BLaER1 treated with 17β-estradiol and CSF1 and Interleukin-3, amounts not matched to agents 10 nM and 100 nM (cell line): ENCODE measurements around the gene LRRC10.
"Not testable (repeated sequence)": the region's sequence is repeated elsewhere in the genome, so short reads cannot be mapped to it uniquely, and the experiment has no call there.

Source experiments
- H3K27ac ChIP-seq, 11 experiments: shearing (Covaris generic); formaldehyde crosslinking; 2 replicates each; pipeline ENCODE4 v1.8.1; 2022
- H3K27me3 ChIP-seq, 11 experiments: shearing (Covaris generic); formaldehyde crosslinking; 2 replicates each; pipeline ENCODE4 v1.8.1; 2022
- H3K36me3 ChIP-seq, 11 experiments: shearing (Covaris generic); formaldehyde crosslinking; 2 replicates each; pipeline ENCODE4 v1.8.1; 2022
- H3K4me1 ChIP-seq, 10 experiments: shearing (Covaris generic); formaldehyde crosslinking; 2 replicates each; pipeline ENCODE4 v1.8.1; 2022
- H3K4me2 ChIP-seq, 11 experiments: shearing (Covaris generic); formaldehyde crosslinking; 2 replicates each; pipeline ENCODE4 v1.8.1; 2022
- H3K4me3 ChIP-seq, 10 experiments: shearing (Covaris generic); formaldehyde crosslinking; 2 replicates each; pipeline ENCODE4 v1.8.1; 2022
- H3K9ac ChIP-seq, 11 experiments: shearing (Covaris generic); formaldehyde crosslinking; 2 replicates each; pipeline ENCODE4 v1.8.1; 2022
- H3K9me3 ChIP-seq, 11 experiments: shearing (Covaris generic); formaldehyde crosslinking; replicated peaks in 1 of 11; 2 replicates each; pipeline ENCODE4 v1.8.1; 2022
- H4K20me1 ChIP-seq, 11 experiments: shearing (Covaris generic); formaldehyde crosslinking; 2 replicates each; pipeline ENCODE4 v1.8.1; 2022
- Cebpa-rat ChIP-seq, 11 experiments: shearing (Covaris generic); IDR thresholded peaks; 2 replicates each; pipeline ENCODE4 v1.8.1; 2022

The LRRC10 gene

GRCh38 chr12:69621551-69621950, 10.8 kb upstream of the LRRC10 start:
- no peak overlapping the region for H3K4me3 ChIP-seq
- no peaks in the 10 kb centered on the region for H3K27me3 ChIP-seq

GRCh38 chr12:69620921-69621320, 10.2 kb upstream of the LRRC10 start:
- Histone ChIP-seq H3K9ac (no peak overlapping the region), H3K36me3 (no peaks in the 10 kb centered on the region), H3K4me2 (no peak overlapping the region), H3K4me3 (no peak overlapping the region), H3K27ac (no peak overlapping the region), H3K9me3 (peaks cover 0 to 3% (median 0%) of the 10 kb centered on the region in 11 experiments; a peak in 4 of 22 replicates), H3K4me1 (peaks cover 0 to 6% (median 4%) of the 10 kb centered on the region in 10 experiments; a peak in 7 of 20 replicates), H3K27me3 (no peaks in the 10 kb centered on the region), H4K20me1 (no peaks in the 10 kb centered on the region)
- no peak for TF ChIP-seq Cebpa-rat (IDR thresholded peaks at IDR 0.05)

More at GRCh38 chr12:69621551-69621950, 10.8 kb upstream of the LRRC10 start:
- Histone ChIP-seq H3K4me2 (no peak overlapping the region), H3K27ac (no peak overlapping the region), H3K36me3 (no peaks in the 10 kb centered on the region), H3K9me3 (no peaks in the 10 kb centered on the region), H3K9ac (no peak overlapping the region), H3K4me1 (no peaks in the 10 kb centered on the region), H4K20me1 (no peaks in the 10 kb centered on the region)
- no peak for TF ChIP-seq Cebpa-rat (IDR thresholded peaks at IDR 0.05)

- no peaks in the 10 kb centered on the region for H4K20me1 ChIP-seq
- H3K27ac ChIP-seq = no peak overlapping the region
- H3K4me1 ChIP-seq = peaks cover 0 to 8% (median 7%) of the 10 kb centered on the region in 10 experiments; a peak in 7 of 20 replicates
- TF ChIP-seq Cebpa-rat (IDR thresholded peaks at IDR 0.05) = no peak
- H3K9ac ChIP-seq = no peak overlapping the region
- no peak overlapping the region for H3K4me2 ChIP-seq
- no peaks in the 10 kb centered on the region for H3K36me3 ChIP-seq
- no peaks in the 10 kb centered on the region for H3K27me3 ChIP-seq
- no peak overlapping the region for H3K4me3 ChIP-seq
- peaks cover 0 to 11% (median 0%) of the 10 kb centered on the region in 11 experiments; a peak in 9 of 22 replicates for H3K9me3 ChIP-seq
Measured at GRCh38 chr12:69620077-69620476, 9.4 kb upstream of the LRRC10 start.

- TF ChIP-seq Cebpa-rat (IDR thresholded peaks at IDR 0.05) = no peak
- H3K4me2 ChIP-seq = no peak overlapping the region
- no peaks in the 10 kb centered on the region for H3K27me3 ChIP-seq
- H4K20me1 ChIP-seq = no peaks in the 10 kb centered on the region
- H3K4me3 ChIP-seq = no peak overlapping the region
- H3K27ac ChIP-seq = no peak overlapping the region
- H3K36me3 ChIP-seq = no peaks in the 10 kb centered on the region
- H3K4me1 ChIP-seq = peaks cover 0 to 8% (median 7%) of the 10 kb centered on the region in 10 experiments; a peak in 7 of 20 replicates
- H3K9ac ChIP-seq = no peak overlapping the region
- H3K9me3 ChIP-seq = peaks cover 0 to 18% (median 0%) of the 10 kb centered on the region in 11 experiments; a peak in 9 of 22 replicates
Measured at GRCh38 chr12:69619050-69619449, 8.3 kb upstream of the LRRC10 start.

GRCh38 chr12:69616025-69616424, 5.3 kb upstream of the LRRC10 start:
- Histone ChIP-seq H3K4me2 (peak overlapping the region in 8 of 11 experiments; percentile 19 to 48 (median 26); a peak in 13 of 22 replicates), H4K20me1 (no peaks in the 10 kb centered on the region), H3K9ac (no peak overlapping the region), H3K4me1 (peaks cover 0 to 8% (median 7%) of the 10 kb centered on the region in 10 experiments; a peak in 7 of 20 replicates), H3K27me3 (no peaks in the 10 kb centered on the region), H3K27ac (peak overlapping the region in 3 of 11 experiments; percentile 12 to 19 (median 18); a peak in 4 of 22 replicates), H3K36me3 (no peaks in the 10 kb centered on the region), H3K4me3 (no peak overlapping the region), H3K9me3 (peaks cover 0 to 18% (median 0%) of the 10 kb centered on the region in 11 experiments; a peak in 9 of 22 replicates)
- TF ChIP-seq Cebpa-rat (IDR thresholded peaks at IDR 0.05) = no peak

- H3K4me2 ChIP-seq = no peak overlapping the region
Measured at GRCh38 chr12:69613351-69613750, 2.6 kb upstream of the LRRC10 start.

GRCh38 chr12:69610126-69610525, 581 bp downstream of the LRRC10 start:
- no peak overlapping the region for H3K4me2 ChIP-seq
- H3K27me3 ChIP-seq = no peaks in the 10 kb centered on the region
- 0 out of 22 replicates have a peak, but pooled peaks cover 0 to under 1% (median 0%) of the 10 kb centered on the region in 11 experiments for H4K20me1 ChIP-seq
- no peak overlapping the region for H3K4me3 ChIP-seq
- H3K36me3 ChIP-seq = no peaks in the 10 kb centered on the region
- TF ChIP-seq Cebpa-rat (IDR thresholded peaks at IDR 0.05) = no peak
- H3K9me3 ChIP-seq = peaks cover 0 to 7% (median 0%) of the 10 kb centered on the region in 11 experiments; a peak in 9 of 22 replicates
- H3K9ac ChIP-seq = no peak overlapping the region
- peaks cover 0 to 19% (median 15%) of the 10 kb centered on the region in 10 experiments; a peak in 16 of 20 replicates for H3K4me1 ChIP-seq
- no peak overlapping the region for H3K27ac ChIP-seq

More at GRCh38 chr12:69613351-69613750, 2.6 kb upstream of the LRRC10 start:
- no peaks in the 10 kb centered on the region for H4K20me1 ChIP-seq
- H3K27ac ChIP-seq = no peak overlapping the region
- no peaks in the 10 kb centered on the region for H3K27me3 ChIP-seq
- H3K4me3 ChIP-seq = no peak overlapping the region
- no peak overlapping the region for H3K9ac ChIP-seq
- H3K4me1 ChIP-seq = peaks cover 0 to 17% (median 14%) of the 10 kb centered on the region in 10 experiments; a peak in 16 of 20 replicates
- peaks cover 0 to 18% (median 0%) of the 10 kb centered on the region in 11 experiments; a peak in 9 of 22 replicates for H3K9me3 ChIP-seq
- H3K36me3 ChIP-seq = no peaks in the 10 kb centered on the region
- TF ChIP-seq Cebpa-rat (IDR thresholded peaks at IDR 0.05) = no peak

GRCh38 chr12:69608114-69608513, 2.6 kb downstream of the LRRC10 start:
- Histone ChIP-seq H3K4me2 (peak overlapping the region in 10 of 11 experiments; percentile 1 to 72 (median 49); a peak in 17 of 22 replicates), H3K4me1 (peaks cover 0 to 19% (median 15%) of the 10 kb centered on the region in 10 experiments; a peak in 16 of 20 replicates), H3K4me3 (no peak overlapping the region; a peak in 1 of 20 replicates), H3K9me3 (peaks cover 0 to 5% (median 4%) of the 10 kb centered on the region in 11 experiments; a peak in 12 of 22 replicates), H3K36me3 (peaks cover 4 to 5% (median 5%) of the 10 kb centered on the region in 11 experiments), H4K20me1 (0 out of 22 replicates have a peak, but pooled peaks cover 0 to 5% (median 0%) of the 10 kb centered on the region in 11 experiments), H3K9ac (no peak overlapping the region), H3K27me3 (no peaks in the 10 kb centered on the region), H3K27ac (peak overlapping the region in 6 of 11 experiments; percentile 7 to 54 (median 28); a peak in 7 of 22 replicates)
- TF ChIP-seq Cebpa-rat (IDR thresholded peaks at IDR 0.05) = 0 out of 22 replicates have a peak, but pooled peaks of 1 of the 11 experiments have one; percentile 23

- not testable (repeated sequence) for H3K4me2 ChIP-seq, H3K27me3 ChIP-seq, H3K4me3 ChIP-seq, H3K9ac ChIP-seq, H3K27ac ChIP-seq
- peaks cover 0 to 11% (median 7%) of the 10 kb centered on the region in 11 experiments; a peak in 12 of 22 replicates for H3K9me3 ChIP-seq
- H3K4me1 ChIP-seq = peaks cover 0 to 19% (median 15%) of the 10 kb centered on the region in 10 experiments; a peak in 16 of 20 replicates
- H4K20me1 ChIP-seq = peaks cover 0 to 37% (median 13%) of the 10 kb centered on the region in 11 experiments; a peak in 15 of 22 replicates
- peaks cover 43 to 44% (median 43%) of the 10 kb centered on the region in 11 experiments for H3K36me3 ChIP-seq
Measured at GRCh38 chr12:69604275-69604674, 6.4 kb downstream of the LRRC10 start.

- H3K27ac ChIP-seq, H3K9ac ChIP-seq, H3K4me2 ChIP-seq, H3K4me3 ChIP-seq, H3K27me3 ChIP-seq: not testable (repeated sequence)
- Histone ChIP-seq H3K36me3 (peaks cover 50 to 51% (median 50%) of the 10 kb centered on the region in 11 experiments), H3K9me3 (peaks cover 0 to 11% (median 7%) of the 10 kb centered on the region in 11 experiments; a peak in 12 of 22 replicates), H4K20me1 (peaks cover 0 to 44% (median 18%) of the 10 kb centered on the region in 11 experiments; a peak in 15 of 22 replicates), H3K4me1 (peaks cover 0 to 13% (median 10%) of the 10 kb centered on the region in 10 experiments; a peak in 16 of 20 replicates)
Measured at GRCh38 chr12:69603556-69603955, 7.2 kb downstream of the LRRC10 start.
